Mucosa of rectum (tissue), 2 donors: ENCODE data around the gene MEN1.

Experiments
- H3K27ac ChIP-seq, 2 donors: one replicate each; pipeline ENCODE4 v1.7.0; 2013; ENCODE audit warnings: inconsistent platforms in 2 of 2, low read depth in 2 of 2, low read length in 2 of 2
- H3K27me3 ChIP-seq, 2 donors: one replicate each; pipeline ENCODE4 v1.7.0; 2013; ENCODE audit warnings: low read length in 2 of 2; ENCODE audit not compliant: control insufficient read depth in 2 of 2, insufficient read depth in 2 of 2
- H3K36me3 ChIP-seq, 2 donors: one replicate each; pipeline ENCODE4 v1.7.0; 2013; ENCODE audit warnings: low read length in 2 of 2; ENCODE audit not compliant: control insufficient read depth in 2 of 2, insufficient read depth in 2 of 2
- H3K4me1 ChIP-seq, 2 donors: one replicate each; pipeline ENCODE4 v1.7.0; 2013; ENCODE audit warnings: low read length in 2 of 2, mild to moderate bottlenecking in 1 of 2; ENCODE audit not compliant: control insufficient read depth in 2 of 2, insufficient read depth in 2 of 2
- H3K4me3 ChIP-seq, 2 donors: one replicate each; pipeline ENCODE4 v1.7.0; 2013; ENCODE audit warnings: low read length in 2 of 2
- H3K9ac ChIP-seq, 2 donors: one replicate each; pipeline ENCODE4 v1.7.0; 2013; ENCODE audit warnings: low read length in 2 of 2, low read depth in 1 of 2, mild to moderate bottlenecking in 1 of 2
- H3K9me3 ChIP-seq, 2 donors: one replicate each; pipeline ENCODE4 v1.7.0; 2013; ENCODE audit warnings: low read length in 2 of 2; ENCODE audit not compliant: control insufficient read depth in 2 of 2
- donor health status: healthy.
- donor health status: Normal muscosa, but diverticular disease.

The MEN1 gene

DNA sequence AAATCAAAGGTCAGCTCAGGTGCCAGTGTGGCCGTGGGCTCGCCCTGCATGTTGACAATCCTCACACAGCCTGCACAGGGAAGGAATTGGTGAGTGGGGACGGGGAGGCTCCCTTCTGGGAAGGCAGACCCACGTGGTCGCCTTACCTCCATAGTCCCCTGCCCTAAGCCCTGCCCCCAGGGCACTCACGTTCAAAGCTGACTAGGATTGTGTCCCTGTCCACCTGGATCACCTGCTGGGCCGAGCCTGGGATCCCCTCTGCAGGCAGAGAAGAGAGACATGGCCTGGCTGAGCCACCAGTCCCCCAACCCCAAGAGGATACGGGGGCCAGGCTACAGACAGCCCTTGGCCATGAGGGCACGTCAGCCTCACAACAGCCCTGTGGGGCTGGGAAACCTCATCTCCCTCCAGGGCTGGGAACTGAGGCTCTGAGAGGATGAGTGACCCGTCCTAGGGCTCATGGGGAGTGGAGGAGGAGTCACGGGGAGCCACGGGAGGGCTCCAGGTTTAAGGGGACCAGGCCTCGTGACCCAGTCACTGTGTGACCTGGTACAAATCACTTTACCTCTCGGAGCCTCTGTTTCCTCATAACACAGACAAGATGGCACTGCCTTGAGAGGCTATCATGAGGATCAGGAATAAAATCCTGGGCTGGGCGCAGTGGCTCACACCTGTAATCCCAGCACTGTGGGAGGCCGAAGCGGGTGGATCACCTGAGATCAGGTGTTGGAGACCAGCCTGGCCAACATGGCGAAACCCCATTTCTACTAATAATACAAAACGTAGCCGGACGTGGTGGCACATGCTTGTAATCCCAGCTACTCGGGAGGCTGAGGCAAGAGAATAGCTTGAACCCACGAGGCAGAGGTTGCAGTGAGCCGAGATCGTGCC lies 19.9 kb downstream of the MEN1 start:
- H3K4me3 ChIP-seq: no peak overlapping the region
- peaks cover 0 to 9% of the 10 kb centered on the region in 2 donors for H3K36me3 ChIP-seq
- no peaks in the 10 kb centered on the region for H3K9me3 ChIP-seq

DNA sequence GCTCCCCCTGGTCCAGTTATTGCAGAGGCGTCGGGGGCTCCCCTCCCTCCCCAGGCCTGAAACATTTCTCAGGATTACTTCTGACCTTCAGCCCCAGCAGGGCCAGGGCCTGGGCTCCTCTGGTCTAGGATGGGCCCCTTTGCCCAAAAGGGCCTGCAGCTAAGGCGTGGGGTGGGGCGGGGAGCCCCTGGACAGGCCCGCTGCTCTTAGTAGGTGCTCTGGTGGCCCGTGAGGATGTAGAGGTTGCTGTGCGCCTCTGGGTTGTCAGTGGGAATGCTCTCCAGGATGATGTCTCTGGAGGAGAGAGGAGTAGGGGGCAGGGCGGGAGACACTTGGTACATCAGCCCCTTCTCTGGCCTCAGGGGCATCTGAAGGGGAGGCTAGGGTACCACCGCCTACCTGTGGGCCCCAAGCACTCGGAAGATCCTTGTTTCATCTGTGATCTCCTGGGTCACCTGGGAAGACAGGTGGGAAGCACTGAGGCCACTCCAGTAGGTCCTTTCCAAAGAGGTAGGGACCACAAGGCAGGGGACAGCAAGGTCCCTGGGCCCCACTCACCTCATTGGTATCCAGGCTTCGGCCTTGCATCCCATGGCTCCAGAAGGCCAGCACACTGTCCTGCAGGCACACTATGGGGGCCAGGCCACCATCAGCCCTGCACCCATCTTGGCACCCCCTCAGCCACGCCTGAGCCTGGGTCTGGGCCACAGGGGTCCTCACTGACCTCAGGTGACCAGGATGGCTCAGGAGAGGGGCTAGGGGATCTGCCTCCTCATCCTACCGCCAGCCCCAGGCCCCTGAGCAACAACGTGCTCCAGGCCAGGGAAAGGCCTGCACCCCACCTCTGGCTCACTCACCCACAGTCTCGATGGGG lies 20.8 kb downstream of the MEN1 start:
- Histone ChIP-seq H3K4me3 (no peak overlapping the region), H3K9ac (no peak overlapping the region), H3K36me3 (peaks cover 0 to 9% of the 10 kb centered on the region in 2 donors), H3K27me3 (no peaks in the 10 kb centered on the region), H3K4me1 (peaks cover 11 to 17% of the 10 kb centered on the region in 2 donors), H3K9me3 (no peaks in the 10 kb centered on the region), H3K27ac (no peak overlapping the region)

More for the DNA sequence above, 19.9 kb downstream of the MEN1 start:
- Histone ChIP-seq H3K27me3 (no peaks in the 10 kb centered on the region), H3K9ac (no peak overlapping the region), H3K27ac (no peak overlapping the region), H3K4me1 (peaks cover 7 to 11% of the 10 kb centered on the region in 2 donors)

DNA sequence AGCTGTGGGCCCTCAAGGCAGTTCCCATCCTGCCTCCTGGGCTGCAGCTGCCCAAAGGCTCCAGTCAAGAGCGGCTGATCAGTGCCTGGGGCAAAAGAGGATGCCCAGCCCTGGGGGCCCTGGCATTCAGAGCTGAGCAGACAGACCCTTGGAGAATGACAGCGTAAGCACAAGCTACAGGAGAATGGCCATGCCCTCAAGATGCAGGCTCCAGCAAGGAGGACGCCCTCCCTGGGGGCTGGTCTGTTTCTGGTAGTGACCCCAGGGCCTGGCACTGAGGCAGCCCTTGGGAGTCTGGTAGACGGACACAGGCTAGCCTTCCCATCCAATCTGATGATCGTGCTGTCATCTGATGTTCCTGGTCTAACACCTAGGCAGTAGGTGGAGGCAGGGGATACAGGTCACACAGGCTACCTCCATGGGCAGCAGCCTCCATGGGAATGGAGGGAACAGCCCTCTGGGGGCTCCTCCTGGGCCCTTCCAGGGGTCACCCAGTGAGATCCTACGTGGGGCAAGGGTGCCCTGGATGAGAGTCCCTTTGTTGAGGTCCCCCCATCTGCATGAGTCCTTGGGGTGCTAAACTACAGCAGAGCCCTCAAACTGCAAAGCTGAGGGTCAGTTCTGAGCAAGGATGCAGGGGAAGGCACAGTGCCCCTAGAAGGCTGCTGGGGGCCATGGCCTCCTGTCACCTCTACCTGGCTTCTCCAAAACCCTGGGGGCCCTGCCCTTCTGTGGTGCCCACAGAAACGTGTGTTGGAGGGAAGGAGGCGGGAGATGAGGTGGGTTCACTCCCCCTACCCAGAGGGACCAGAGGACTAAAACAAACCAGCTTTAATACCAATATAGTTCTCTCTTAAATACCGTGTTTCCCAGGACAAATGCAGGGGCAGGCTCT lies 21.8 kb downstream of the MEN1 start:
- H3K36me3 ChIP-seq: peaks cover 0 to 9% of the 10 kb centered on the region in 2 donors
- H3K9ac ChIP-seq: no peak overlapping the region
- no peaks in the 10 kb centered on the region for H3K27me3 ChIP-seq
- peaks cover 11 to 17% of the 10 kb centered on the region in 2 donors for H3K4me1 ChIP-seq
- no peak overlapping the region for H3K27ac ChIP-seq
- H3K9me3 ChIP-seq: no peaks in the 10 kb centered on the region
- no peak overlapping the region for H3K4me3 ChIP-seq

DNA sequence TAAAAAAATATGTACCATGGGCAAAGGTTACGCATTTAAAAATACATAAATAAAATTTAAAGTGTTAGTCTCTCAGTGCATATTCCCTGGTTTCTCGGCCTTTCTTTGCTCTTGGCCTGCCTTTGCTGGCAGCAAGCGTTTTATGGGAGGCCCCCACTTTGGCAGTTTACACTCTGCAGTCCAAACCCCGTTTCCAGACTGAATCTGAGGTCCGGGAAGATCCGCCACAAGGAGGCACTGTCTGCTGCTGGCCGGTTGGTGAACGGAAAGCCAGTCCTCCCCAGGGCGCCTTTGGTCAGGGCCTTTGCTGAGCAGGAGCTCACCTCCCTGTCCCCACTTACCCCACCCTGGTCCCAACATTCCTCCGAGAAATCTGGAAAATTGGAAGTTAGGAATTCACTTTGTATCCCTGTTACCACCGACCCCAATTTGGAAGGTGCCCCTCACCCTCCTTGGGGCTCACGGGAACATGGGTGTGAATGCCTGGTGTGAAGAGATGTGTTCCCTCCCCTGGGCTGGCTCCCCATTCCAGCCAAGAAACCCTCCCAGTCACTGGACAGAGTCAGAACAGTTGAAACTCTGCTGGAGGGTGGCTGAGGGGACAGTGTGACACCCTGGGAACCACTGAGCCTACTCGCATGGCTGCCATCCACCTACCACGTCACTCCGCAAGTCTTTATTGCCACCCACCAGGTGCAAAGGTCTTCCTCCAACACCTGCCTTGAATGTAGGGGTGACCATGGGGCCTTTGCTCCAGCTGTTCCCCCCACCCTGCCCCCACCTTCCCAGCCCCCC lies 22.6 kb downstream of the MEN1 start:
- Histone ChIP-seq H3K4me1 (peaks cover 11 to 17% of the 10 kb centered on the region in 2 donors), H3K9ac (no peak overlapping the region), H3K27ac (no peak overlapping the region), H3K36me3 (peaks cover 0 to 9% of the 10 kb centered on the region in 2 donors), H3K27me3 (no peaks in the 10 kb centered on the region), H3K4me3 (no peak overlapping the region), H3K9me3 (no peaks in the 10 kb centered on the region)

DNA sequence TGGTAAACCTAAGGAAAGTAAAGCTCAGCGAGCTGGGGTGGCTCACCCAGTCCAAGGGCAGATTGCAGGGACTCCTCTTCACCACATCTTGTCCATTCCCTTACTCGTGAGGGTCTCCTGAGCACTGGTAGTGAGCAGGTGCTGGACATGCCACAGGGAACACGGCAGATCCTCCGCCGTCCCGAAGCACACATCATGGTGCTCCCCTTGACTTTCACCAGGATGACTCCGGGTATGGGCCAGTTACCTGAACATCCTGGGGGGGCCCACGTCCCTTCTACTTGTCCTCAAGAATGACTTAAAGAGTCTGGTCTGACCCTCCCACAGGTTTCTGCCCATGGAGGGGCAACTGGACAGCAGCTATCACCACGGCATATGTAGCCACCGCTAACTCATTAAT lies 24.0 kb downstream of the MEN1 start:
- peaks cover 0 to 9% of the 10 kb centered on the region in 2 donors for H3K36me3 ChIP-seq
- H3K27me3 ChIP-seq: no peaks in the 10 kb centered on the region
- H3K4me3 ChIP-seq: no peak overlapping the region
- no peaks in the 10 kb centered on the region for H3K9me3 ChIP-seq
- H3K27ac ChIP-seq: no peak overlapping the region
- no peak overlapping the region for H3K9ac ChIP-seq
- peaks cover 11 to 17% of the 10 kb centered on the region in 2 donors for H3K4me1 ChIP-seq

DNA sequence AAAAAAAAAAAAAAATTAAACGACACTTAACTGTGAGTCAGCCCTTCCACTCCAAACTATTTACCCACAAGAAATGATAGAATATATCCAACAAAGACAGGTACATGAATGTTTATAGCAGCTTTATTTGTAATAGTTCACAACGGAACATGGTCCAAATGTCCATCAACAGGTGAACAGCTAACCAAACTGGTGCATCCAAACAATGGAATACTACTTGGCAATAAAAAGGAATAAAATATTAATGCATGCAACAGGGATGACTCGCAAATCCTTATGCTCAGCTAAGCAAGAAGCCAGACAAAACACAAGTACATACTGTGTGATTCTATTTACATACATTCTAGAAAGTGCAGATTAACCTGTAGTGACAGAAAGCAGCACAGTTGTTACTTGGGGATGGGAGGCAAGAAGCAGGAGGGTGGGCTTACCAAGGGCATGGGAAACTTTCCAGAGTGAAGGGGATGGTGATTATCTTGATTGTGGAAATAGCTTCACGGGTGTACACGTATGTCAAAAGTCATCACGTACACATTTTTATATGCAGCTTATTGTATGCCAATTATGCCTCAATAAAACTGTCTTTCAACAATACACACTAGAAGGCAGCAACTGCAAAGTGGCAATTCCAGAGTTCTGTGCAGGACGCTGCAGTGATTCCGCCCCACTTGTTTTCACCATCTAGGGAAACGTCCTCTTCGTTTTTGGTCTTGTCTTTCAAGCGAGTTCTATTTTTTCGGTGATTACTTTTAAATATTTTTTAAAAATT lies 25.4 kb downstream of the MEN1 start:
- no peaks in the 10 kb centered on the region for H3K27me3 ChIP-seq
- H3K4me3 ChIP-seq: peak overlapping the region in 1 of 2 donors; percentile 16
- H3K36me3 ChIP-seq: peaks cover 0 to 7% of the 10 kb centered on the region in 2 donors
- H3K27ac ChIP-seq: peak overlapping the region; percentile 35 to 50
- no peaks in the 10 kb centered on the region for H3K9me3 ChIP-seq
- no peak overlapping the region for H3K9ac ChIP-seq
- H3K4me1 ChIP-seq: peaks cover 11 to 17% of the 10 kb centered on the region in 2 donors

DNA sequence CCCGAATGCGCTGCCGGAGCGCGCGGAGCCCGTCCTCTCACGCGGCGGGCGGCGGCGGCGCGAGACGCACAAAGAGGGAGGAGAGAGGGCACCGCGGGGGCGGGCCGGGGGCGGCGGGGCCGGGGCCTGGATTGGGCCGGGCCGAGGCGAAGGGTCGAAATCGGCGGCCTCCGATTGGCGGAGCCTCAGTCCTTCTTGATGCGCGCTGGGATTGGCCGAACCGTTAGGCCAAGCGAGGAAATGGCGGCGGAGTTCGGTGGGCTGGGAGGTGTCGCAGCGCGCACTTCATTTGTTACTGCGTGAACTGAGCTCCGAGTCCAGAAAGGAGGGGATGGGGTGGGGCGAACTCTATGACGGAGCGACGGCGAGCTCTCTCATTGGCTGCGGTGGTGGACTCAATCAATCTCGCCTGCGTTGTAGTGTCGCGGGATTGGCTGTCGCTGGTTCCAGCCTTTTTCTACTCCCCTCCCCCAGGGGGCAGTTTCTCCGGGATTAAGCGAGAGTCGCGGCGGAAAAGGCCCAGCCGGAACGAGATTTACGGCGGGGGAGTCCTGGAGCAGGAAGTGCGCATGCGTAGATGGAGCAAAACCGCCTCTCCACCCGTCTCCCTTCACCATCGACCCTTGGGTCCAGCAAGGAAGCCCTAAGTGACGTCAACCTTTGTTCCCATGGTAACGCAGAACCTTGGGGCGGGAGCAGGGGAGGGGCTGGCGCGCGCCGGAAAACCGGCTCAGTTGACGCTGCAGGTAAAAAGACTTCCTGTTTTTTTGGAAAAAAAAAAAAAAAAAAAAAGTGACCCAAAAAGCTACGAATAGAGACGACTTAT lies 31.7 kb downstream of the MEN1 start, which contains the start of gene SF1:
Gene SF1, minus strand, starts transcription at position 70 of the 826 bp plus-strand sequence. CDS start 150 bp downstream, outside the sequence.
- peak within 1 kb of the TSS; percentile 99 for H3K27ac ChIP-seq

DNA sequence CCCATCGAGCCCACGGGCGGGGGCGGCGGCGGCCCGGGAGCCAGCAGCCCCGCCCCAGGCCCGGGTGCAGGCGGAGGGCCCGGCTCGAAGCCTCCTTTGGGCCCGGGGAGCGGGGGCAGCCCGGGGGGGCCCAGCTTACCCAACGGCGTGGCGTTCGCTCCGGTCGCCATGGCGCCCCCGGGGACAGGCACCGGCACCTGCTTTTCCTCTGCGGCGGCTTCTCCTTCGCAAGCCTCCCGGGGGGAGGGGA lies 32.2 kb downstream of the MEN1 start:
- Histone ChIP-seq H3K9me3 (no peaks in the 10 kb centered on the region), H3K4me1 (peaks cover 22 to 24% of the 10 kb centered on the region in 2 donors), H3K4me3 (peak overlapping the region; percentile 64 to 68), H3K27ac (peak overlapping the region; percentile 99), H3K36me3 (peaks cover 38 to 40% of the 10 kb centered on the region in 2 donors), H3K9ac (peak overlapping the region; percentile 81 to 89), H3K27me3 (no peaks in the 10 kb centered on the region)

More for the DNA sequence above, 31.7 kb downstream of the MEN1 start, which contains the start of gene SF1:
- Histone ChIP-seq H3K27me3 (no peaks in the 10 kb centered on the region), H3K9ac (peak within 1 kb of the TSS; percentile 89 to 92), H3K36me3 (peaks cover 33 to 35% of the 10 kb centered on the region in 2 donors), H3K4me1 (peaks cover 19 to 20% of the 10 kb centered on the region in 2 donors), H3K9me3 (no peaks in the 10 kb centered on the region), H3K4me3 (peak within 1 kb of the TSS; percentile 96 to 97)
